GM21619 (cell line): ENCODE results near the gene ZNRF4.

Experiments used
- ATAC-seq: cut with Tn5 transposase; IDR thresholded peaks from one replicate; pipeline ENCODE4 v1.9.1; 2021; ENCODE audit not compliant: unreplicated experiment

The ZNRF4 gene

GRCh38 chr19:5501907-5502306 is 46.7 kb downstream of the ZNRF4 start:
- ATAC-seq: no peak

GRCh38 chr19:5503598-5503997 is 48.4 kb downstream of the ZNRF4 start:
- ATAC-seq: no peak

DNA sequence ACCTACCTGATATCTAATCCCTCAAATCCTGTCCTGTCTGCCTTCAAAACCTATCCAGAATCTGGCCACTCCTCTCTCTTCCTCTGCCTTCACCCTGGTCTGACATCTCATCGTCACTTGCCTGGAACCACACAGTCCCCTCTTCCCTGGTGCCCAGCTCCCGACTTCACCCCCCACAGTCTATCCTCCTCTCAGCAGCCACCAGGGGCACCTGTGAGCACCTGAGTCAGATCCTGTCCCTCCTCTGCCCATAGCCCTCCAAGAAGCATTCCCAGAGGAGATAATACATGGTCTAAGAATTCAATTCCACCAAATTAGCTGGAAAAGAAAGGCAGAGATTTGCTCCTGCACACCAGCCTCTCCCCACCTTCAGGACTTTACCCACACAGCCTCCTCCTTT is 48.9 kb downstream of the ZNRF4 start:
- ATAC-seq: no peak
